Stimulated activated CD8-positive, alpha-beta memory T cell treated with anti-CD3 and anti-CD28 coated beads, Interleukin-12 subunit alpha, Interleukin-12 subunit beta, amount 100 ng/mL, for 24 hours (primary cell): Measurements from ENCODE around the gene RNF213.
"Not testable (repeated sequence)": the region's sequence is repeated elsewhere in the genome, so short reads cannot be mapped to it uniquely, and the experiment has no call there.

Source experiments
- DNase-seq: peaks from one replicate; pipeline ENCODE4 v3.0.0-alpha.2; 2020; ENCODE audit errors: extremely low read depth

The RNF213 gene

DNA sequence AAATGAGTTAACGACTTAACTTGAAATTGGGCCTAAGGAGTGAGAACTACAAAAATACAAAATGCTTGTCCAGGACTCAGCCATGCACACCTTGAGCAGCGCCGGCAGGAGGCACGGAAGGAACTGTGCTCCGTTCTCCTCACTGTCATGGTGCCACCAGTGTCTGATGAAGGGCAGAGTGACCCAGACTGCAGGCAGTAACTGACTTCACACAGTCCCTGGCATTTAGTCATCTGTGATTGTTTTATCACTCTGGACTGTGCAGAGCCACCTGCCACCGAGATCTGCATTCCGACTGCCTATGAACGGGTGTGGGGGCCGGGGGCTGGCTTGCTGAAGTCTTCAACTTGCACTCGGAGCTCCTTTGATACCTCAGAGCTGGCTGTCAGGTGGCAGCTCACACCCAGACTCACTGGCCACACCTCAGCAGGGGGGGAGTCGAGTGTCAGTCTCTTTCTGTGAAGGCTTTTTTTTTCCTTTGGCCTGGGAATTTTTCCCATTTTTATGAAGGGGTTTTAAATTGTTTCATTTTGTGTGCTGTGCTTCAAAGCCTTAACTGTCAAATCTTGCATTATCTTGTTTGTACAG is 134.1 kb downstream of the RNF213 start:
- DNase-seq: no peak

DNA sequence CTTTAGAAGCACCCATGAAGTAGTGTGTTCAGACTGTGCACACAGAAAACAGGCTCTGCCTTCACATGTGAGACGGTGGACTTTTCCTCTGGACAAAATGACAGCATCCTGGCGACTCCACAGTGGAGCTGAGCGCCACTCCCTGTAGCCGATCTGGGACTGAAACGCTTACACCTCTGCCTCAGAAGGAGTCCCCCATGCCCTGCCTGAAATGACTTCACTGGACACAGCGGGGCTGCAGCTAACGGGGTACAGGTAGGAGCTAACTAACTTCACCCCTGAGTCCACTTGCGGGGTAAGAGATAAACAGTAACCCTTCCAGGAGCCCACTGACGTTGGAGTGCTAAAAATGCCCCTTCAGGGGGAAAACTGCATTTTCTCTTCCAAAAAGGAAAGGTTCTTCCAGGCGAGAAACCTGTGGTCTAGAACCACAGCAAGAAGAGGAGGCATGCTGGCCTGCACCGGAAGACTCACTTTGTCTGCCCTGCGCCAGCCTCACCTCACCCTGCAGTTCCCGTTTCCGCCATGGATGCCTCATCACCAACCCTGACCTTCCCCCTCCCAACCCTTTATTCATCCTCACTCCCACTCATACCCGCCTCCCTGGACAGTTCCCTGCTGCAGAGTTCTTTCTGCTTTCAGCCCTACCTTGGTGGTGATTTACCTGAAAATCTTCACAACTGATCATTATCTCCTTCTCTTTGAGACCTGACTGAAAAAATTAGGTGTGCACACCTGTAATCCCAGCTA is 134.9 kb downstream of the RNF213 start:
- no peak for DNase-seq

DNA sequence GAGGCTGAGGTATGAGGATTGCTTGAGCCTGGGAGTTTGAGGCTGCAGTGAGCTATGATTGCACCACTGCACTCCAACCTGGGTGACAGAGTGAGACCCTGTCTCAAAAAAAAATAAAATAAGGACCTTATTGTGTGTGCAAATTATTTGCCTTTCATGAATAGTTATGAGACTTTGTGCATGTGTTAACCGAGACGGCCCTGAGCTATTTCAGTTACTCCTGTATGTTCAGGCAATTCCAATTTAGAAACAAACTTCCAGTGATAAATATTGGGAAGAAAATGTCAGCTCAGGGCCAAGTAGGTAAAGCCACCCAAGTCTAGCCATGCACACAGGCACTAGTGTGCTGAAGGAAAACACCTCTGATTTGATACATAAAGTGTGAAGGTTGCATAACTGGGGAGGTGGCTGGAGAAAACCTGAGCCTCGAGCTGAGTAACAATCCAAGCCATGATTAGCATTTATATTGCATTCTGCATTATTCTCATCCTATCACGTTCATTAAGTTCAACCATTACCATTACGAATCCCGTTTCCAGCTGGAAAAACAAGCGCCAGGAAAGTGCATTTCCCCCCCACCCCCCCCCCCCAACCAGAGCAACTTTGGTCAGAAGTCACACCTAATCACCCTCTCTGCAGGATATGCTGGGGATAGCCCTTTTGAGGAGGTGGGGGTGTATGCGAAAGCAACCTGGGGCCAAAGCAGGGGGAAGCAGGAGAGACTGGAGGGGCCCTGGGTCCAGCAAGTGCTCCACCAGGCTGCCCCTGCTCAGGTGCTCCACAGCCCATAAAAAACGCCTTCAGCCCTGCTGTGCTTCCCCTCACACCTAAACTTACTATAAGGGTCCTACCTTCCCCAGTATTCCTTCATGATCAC is 135.7 kb downstream of the RNF213 start:
- no peak for DNase-seq

DNA sequence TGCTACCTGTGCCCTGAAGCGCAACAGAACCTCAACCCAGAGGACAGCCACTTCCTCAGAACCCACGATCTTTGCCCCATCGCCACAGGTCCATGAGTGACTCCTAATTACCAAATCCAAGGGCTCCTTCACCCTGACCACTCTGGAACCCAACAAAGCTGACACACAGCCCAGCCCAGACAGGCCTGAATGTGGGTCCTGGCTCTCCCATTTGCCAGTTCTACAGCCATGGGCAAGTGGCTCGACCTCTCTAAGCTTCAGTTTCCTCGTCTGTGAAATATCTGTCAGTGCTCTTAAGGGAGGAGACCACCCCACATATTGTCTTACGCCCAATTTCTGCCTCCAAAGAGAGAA is 136.4 kb downstream of the RNF213 start:
- DNase-seq: no peak

DNA sequence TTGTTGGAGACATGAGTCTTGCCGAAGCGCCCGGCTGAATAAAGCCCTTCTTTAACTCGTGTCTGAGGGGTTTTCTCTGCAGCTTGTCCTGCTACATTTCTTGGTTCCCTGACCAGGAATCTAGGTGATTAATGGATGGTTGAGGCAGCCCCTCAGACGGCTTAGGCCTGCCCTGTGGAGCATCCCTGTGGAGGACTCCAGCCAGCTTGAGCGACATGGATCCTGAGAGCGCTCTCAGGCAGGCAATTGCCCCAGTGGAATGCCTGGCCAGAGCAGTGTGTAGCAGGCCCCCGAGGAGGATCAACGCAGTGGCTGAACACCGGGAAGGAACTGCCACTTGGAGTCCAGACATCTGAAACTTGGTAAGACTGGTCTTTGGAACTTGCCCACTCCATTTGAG is 137.0 kb downstream of the RNF213 start:
- no peak for DNase-seq

DNA sequence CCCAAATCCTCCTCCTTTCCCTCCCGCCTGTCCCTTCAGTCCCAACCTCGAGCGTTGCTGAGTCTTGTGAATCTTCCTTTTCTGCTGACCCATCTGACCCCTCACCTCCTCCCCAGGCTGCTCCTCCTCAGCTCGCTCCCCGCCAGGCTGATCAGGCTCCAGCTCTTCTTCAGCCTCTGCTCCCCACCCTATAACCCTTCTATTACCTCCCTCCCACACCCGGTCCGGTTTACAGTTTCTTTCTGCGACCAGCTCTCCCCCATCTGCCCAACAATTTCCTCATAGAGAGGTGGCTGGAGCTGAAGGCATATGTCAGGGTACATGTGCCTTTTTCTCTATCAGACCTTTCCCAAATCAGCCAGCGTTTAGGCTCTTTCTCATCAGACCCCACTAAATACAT is 140.4 kb downstream of the RNF213 start:
- DNase-seq: not testable (repeated sequence)

DNA sequence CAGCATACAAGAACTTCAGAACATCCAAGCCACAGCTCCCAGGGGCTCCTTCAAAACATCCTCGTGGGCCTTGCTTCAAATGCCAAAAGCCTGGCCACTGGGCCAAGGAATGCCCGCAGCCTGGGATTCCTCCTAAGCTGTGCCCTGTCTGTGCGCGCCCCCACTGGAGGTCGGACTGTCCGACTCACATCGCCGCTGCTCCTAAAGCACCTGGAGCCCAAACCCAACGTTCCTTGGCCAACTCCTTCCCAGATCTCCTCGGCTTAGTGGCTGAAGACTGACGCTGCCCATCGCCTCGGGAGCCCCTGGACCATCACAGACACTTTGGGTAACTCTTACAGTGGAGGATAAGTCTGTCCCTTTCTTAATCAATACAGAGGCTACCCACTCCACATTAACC is 141.4 kb downstream of the RNF213 start:
- not testable (repeated sequence) for DNase-seq

DNA sequence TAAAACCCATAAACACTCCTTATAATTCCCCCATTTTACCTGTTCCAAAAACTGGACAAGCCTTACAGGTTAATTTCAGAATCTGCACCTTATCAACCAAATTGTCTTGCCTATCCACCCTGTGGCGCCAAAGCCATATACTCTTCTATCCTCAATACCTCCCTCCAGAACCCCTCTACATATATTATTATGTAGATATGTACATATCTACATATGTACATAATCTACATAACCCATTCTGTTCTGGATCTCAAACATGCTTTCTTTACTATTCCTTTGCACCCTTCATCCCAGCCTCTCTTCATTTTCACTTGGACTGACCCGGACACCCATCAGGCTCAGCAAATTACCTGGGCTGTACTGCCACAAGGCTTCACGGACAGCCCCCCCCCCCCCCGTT is 142.3 kb downstream of the RNF213 start:
- no peak for DNase-seq

DNA sequence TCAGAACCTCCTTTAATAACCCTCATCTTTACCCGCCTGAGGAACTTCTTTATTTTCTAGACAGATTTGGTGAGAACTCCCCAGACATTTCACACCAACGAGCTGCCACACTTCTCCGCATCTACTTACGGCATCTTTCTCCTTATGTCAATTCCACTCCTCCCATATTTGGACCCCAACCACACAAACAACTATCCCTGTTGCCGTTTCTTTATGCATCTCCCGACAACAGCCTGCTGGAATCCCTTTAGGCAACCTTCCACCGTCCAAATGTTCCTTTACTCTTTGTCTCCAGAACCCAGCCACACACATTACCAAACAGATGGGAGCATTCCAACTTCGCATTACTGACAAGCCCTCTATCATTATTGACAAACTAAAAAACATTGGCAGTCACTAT is 145.5 kb downstream of the RNF213 start:
- DNase-seq: no peak

DNA sequence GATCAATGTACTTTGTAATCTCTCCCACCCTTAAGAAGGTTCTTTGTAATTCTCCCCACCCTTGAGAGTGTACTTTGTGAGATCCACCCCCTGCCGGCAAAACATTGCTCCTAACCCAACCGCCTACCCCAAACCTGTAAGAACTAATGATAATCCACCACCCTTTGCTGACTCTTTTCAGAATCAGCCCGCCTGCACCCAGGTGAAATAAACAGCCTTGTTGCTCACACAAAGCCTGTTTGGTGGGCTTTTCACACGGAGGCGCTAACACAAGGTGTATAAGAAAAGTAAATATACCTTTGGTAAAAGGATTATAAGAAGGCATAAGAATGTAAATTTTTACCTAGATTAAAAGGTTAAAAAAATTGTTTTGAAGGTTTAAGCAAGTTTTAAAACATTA is 147.3 kb downstream of the RNF213 start:
- not testable (repeated sequence) for DNase-seq

DNA sequence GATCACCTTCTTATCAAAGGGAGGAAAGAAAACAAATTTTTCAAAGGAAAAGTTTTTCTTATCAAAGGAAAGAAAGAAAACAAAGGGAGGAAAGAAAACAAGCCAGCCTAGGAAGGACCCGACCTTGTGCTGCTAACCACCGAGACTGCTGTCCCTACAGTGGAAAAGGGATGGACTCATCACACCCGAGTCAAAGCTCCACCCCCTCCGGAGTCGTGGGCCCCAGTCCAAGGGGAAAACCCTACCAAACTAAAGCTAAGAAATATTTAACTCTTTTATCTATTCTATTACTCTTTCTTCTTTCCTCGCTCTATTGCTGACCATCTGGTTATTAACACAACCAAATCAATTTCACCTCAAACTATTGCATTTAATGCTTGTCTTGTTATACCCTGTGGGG is 148.2 kb downstream of the RNF213 start:
- no peak for DNase-seq

DNA sequence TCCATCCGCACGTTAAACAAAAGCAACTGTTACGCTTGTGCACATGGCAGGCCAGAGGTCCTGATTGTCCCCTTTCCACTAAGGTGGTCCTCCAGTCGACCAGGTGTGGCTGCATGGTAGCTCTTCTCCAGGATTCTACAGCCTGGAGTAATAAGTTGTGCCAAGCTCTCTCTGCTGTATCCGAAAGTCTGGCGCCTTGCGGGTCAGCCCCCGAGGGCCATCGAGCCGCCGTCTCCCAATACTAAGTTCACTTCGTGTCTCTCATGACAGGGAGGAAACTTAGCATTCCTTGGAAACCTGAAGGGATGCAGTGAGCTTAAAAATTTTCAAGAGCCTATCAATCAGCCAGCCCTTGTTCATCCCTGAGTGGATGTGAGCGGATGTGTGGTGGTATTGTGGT is 149.0 kb downstream of the RNF213 start:
- DNase-seq: no peak

DNA sequence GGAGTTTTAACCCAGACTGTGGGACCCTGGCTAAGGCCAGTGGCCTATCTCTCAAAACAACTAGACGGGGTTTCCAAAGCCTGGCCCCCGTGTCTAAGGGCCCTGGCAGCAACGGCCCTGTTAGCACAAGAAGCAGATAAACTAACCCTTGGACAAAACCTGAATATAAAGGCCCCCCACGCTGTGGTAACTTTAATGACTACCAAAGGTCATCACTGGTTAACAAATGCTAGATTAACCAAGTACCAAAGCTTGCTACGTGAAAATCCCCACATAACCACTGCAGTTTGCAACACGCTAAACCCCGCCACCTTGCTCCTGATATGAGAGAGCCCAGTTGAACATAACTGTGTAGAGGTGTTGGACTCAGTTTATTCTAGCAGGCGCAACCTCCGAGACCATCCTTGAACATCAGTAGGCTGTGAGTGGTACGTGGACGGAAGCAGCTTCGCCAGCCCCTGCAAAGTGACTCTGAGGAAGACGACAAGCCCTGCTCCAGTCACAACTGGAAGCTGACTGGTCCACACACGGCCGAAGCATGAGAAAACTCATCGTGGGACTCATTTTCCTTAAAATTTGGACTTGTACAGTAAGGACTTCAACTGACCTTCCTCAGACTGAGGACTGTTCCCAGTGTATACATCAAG is 149.9 kb downstream of the RNF213 start:
- not testable (repeated sequence) for DNase-seq

DNA sequence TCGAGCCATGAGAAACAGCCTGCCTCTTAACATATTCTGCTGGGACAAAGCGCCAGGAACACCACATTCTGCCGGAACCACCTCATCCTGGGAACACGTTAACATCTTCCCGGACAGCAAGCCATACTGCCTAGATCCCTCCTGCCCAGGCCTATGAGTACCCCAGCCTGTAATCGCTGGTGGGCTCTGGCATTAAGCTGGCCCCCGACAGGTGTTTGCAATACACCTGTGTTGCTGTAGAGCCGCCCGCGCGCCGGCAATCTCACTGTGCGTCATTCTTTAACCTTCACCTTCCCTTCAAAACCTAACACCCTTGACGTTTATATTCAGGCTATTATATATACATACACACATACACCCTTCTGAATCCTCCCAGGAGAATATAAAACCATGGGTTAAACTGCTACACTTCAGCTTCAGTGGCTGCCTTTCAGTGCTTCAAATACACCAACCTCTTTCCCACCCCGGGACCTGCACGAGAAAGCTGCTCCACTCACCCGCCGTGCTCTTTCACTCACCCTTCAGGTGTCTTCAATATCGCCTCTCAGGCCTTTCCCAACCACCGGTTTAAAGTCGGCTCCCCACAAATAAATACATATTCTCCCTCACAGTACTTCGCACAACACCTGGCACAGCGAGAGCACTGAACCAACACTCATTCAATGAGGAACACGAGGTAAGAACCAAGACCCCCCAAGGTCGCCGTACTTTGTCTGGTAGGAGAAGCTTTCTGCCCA is 153.3 kb downstream of the RNF213 start:
- DNase-seq: no peak

DNA sequence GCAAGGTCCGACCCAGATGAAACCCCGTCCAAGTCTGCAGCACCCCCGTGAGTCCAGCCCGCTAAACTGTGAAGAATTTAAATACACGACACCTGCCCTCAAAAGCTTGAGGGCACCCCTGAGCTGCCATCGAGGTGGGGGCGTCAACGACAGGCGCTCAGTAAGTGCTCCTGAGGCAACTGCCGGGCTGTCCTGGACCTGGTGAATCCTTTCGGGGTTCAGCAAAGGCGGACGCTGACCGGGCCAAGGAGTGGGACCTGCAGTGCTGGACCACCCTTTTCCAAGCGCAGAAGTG is 153.8 kb downstream of the RNF213 start:
- no peak for DNase-seq

DNA sequence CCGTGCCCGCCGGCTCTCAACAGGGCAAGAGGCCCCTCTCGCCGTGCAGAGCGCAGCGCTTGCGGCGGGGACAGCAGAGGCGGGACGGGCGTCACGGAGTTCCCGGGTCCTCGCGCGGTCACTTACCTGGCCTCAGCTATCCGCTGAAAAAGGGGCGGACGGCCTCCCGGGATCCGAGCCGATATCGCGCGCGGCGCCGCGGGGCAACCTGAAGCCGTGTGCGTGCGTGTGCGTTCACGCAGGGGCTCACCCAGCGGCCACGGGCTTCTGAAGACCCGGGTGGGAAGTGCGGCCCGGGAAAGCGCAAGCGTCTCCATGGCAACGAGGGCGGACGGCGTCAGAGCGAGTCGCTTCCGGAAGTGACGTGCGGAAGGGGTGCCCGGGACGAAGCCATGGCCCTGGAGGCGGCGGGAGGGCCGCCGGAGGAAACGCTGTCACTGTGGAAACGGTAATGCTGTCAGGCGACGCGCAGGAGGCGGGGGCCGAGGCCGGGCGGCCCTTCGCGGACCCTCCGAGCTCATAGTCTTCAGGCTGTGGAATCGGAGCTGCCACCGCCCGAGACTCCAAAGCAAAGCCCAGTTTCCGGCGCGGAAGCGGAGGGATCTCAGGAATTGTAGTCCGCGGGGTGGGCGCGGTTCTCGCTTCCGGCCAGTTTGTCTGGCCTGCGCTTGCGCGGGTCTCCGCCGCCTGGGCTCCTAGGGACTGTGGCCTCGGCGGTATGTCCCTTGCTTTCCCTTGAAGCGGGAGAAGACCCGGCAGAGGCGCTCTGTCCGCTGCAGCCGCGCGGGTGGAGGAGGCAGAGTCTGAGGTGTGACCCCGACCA is 154.4 kb downstream of the RNF213 start, which contains the start of gene ENDOV:
TSS of gene ENDOV (plus strand) at position 365 of the 823 bp plus-strand sequence. CDS start at position 393, 28 bp downstream.
- peak; percentile 86 for DNase-seq

DNA sequence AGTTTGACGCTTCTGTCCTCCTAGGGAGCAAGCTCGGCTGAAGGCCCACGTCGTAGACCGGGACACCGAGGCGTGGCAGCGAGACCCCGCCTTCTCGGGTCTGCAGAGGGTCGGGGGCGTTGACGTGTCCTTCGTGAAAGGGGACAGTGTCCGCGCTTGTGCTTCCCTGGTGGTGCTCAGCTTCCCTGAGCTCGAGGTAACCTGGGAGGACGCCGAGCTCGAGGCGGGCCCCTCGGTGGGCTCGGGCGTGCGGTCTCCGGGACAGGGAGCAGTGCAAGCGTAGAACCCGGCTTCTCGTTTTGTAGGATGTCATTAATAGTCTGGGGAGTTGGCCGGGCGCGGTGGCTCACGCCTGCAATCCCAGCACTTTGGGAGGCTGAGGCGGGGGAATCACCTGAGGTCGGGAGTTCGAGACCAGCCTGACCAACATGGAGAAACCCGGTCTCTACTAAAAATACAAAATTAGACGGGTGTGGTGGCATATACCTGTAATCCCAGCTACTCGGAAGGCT is 155.0 kb downstream of the RNF213 start:
- DNase-seq: no peak

DNA sequence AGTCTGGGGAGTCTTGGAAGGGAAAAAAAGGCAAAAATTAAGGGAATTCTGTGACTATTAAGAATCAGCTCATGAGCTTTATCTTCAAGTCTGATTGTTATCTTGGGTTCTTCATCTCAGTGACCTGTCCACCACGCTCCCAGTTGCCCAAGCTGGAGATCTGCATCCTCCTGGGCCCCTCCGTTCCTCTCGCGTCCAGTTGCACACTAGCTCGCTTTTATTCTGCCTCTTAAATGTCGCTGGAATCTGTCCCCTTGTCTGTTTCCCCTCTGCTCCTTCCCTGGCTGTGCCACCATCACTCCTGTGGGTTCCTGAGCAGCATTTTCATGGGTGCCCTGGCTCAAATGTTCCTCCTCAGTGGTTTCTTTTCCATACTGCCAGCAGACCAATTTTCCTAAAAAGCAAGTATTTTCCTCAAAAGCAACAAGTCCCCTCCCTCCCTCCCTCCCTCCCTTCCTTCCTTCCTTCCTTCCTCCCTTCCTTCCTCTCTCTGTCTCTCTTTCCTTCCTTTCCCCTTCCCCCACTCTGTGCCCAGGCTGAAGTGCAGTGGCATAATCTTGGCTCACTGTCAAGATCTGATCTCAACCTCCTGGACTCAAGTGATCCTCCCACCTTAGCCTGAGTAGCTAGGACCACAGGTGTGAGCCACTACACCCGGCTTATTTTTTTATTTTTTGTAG is 155.7 kb downstream of the RNF213 start:
- no peak for DNase-seq

DNA sequence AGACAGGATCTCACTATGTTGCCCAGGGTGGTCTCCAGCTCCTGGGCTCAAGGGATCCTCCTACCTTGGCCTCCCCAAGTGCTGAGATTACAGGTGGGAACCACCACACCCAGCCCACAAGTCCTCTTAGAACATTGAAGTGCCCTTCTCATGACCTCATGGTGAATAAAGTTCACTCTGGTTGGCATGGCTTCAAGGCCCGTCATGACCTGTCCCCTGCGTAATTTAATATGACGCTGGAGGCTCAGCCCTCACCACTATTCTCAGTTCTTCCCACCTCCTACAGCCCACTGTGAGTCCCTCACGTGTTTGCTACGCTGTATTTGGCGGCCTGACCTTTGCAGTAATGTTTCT is 156.3 kb downstream of the RNF213 start:
- no peak for DNase-seq

DNA sequence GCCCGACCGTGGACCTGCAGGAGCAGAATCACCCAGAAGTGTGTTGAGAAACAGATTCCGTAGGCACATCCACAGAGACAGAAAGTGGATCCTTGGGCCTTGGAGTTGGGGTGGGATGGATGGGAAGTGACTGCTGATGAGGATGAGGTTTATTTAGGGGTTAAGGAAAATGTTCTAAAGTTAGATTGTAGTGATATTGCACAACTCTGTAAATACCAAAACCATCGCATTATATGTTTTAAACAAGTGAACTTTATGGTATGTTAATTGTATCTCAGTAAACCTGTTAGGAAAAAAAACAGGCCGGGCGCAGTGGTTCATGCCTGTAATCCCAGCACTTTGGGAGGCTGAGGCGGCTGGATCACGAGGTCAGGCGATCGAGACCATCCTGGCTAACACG is 157.9 kb downstream of the RNF213 start:
- DNase-seq: no peak
